ENCODE results near the gene TAF1B.

DNA sequence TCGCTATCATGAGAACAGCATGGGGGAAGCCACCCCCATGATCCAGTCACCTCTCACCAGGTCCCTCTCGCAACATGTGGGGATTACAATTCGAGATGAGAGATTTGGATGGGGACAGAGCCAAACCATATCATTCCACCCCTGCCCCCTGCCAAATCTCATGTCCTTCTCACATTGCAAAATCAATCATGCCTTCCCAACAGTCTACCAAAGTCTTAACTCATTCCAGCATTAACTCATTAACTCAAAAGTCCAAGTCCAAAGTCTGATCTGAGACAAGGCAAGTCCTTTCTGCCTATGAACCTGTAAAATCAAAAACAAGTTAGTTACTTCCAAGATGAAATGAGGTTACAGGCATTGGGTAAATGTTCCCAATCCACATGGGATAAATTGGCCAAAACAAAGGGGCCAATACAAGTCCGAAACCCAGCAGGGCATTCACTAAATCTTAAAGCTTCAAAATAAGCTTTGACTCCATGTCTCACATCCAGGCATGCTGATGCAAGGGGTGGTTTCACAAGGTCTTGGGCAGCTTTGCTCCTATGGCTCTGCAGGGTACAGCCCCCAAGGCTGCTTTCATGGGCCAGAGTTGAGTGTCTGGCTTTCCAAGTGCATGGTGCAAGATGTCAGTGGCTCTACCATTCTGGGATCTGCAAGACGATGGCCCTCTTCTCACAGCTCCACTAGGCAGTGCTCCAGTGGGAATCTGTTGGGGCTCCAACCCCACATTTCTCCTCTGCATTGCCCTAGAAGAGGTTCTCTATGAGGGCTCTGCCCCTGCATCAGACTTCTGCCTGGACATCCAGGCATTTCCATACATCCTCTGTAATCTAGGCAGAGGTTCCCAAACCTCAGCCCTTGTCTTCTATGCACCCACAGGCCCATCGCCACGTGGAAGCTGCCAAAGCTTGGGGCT is 14.8 kb downstream of the TAF1B start:
- TF ChIP-seq, protein P1, sequence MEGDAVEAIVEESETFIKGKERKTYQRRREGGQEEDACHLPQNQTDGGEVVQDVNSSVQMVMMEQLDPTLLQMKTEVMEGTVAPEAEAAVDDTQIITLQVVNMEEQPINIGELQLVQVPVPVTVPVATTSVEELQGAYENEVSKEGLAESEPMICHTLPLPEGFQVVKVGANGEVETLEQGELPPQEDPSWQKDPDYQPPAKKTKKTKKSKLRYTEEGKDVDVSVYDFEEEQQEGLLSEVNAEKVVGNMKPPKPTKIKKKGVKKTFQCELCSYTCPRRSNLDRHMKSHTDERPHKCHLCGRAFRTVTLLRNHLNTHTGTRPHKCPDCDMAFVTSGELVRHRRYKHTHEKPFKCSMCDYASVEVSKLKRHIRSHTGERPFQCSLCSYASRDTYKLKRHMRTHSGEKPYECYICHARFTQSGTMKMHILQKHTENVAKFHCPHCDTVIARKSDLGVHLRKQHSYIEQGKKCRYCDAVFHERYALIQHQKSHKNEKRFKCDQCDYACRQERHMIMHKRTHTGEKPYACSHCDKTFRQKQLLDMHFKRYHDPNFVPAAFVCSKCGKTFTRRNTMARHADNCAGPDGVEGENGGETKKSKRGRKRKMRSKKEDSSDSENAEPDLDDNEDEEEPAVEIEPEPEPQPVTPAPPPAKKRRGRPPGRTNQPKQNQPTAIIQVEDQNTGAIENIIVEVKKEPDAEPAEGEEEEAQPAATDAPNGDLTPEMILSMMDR (IDR thresholded peaks at IDR 0.05; ENCODE audit: insufficient read depth, low read length, poor library complexity, severe bottlenecking), result no peak
- TF ChIP-seq EZH2phosphoT487 (conservative IDR thresholded peaks at IDR 0.05; ENCODE audit: low read length), result no peak

Data from SU-DHL-6 (cell line).